Fibroblast of pulmonary artery (primary cell): ENCODE results near the gene LRRK1.

Experiments used
- DNase-seq: peaks from one replicate; pipeline ENCODE4 v3.0.0-alpha.2; 2010; ENCODE audit warnings: low read depth
- H3K4me3 ChIP-seq: replicated peaks from 2 replicates; pipeline ENCODE4 v1.5.1; 2011; ENCODE audit warnings: low read depth, mild to moderate bottlenecking, control low read depth, low read length, moderate library complexity
- CTCF ChIP-seq: IDR thresholded peaks from 2 replicates; pipeline ENCODE4 v1.5.1; 2011; ENCODE audit warnings: mild to moderate bottlenecking, control low read depth, low read length, inconsistent platforms; ENCODE audit errors: missing control alignments

LRRK1 gene

GRCh38 chr15:101084801-101085200 lies 165.6 kb downstream of the LRRK1 start:
- no peak for DNase-seq
- TF ChIP-seq CTCF: no peak
- no peak overlapping the region for H3K4me3 ChIP-seq

GRCh38 chr15:101085311-101085700 lies 166.1 kb downstream of the LRRK1 start:
- H3K4me3 ChIP-seq: no peak overlapping the region
- TF ChIP-seq CTCF: no peak
- no peak for DNase-seq

GRCh38 chr15:101086394-101087171 lies 167.4 kb downstream of the LRRK1 start:
- no peak for TF ChIP-seq CTCF
- DNase-seq: no peak
- H3K4me3 ChIP-seq: no peak overlapping the region

- no peak overlapping the region for H3K4me3 ChIP-seq
- no peak for TF ChIP-seq CTCF
These were observed 168.1 kb downstream of the LRRK1 start for GRCh38 chr15:101087172-101087769.

GRCh38 chr15:101088271-101088670 lies 169.1 kb downstream of the LRRK1 start:
- TF ChIP-seq CTCF: no peak
- no peak overlapping the region for H3K4me3 ChIP-seq
- DNase-seq: no peak

More at GRCh38 chr15:101087172-101087769, 168.1 kb downstream of the LRRK1 start:
- DNase-seq: no peak

- peak; percentile 51 for TF ChIP-seq CTCF
- peak; percentile 55 for DNase-seq
- no peak overlapping the region for H3K4me3 ChIP-seq
These were observed 169.8 kb downstream of the LRRK1 start for GRCh38 chr15:101088788-101089578.
